Posterior vena cava (tissue), 2 donors: ENCODE data around the gene PRKCZ. TPM values are rescaled to one million over a fixed set of nuclear protein-coding genes. Genes with fewer than 3 reads are reported as not detected.
"Not testable (repeated sequence)": the region's sequence is repeated elsewhere in the genome, so short reads cannot be mapped to it uniquely, and the experiment has no call there.

ENCODE experiments used
- DNase-seq: peaks from one replicate; pipeline ENCODE4 v3.0.0-alpha.2; 2020; ENCODE audit warnings: low spot score
- intact Hi-C, 2 donors: fragments of 100-400 bp; cut with DNase I; formaldehyde crosslinking; loops; one replicate each; pipeline versions ENCODE4 v1.14.1 to v1.14.2; 2022 to 2023
- total RNA-seq, 2 donors: library from RNA; stranded (reverse); fragmentation: NEBNext Ultra II Directional; extraction: Animal tissue kit (Norgen Biotek cat#: 25700); gene quantifications; one replicate each; pipeline ENCODE4 v1.2.1, GENCODE V29; 2021
- donor health status: DM: yes; HTN: yes; CAD: no.
- donor health status: DM: yes; HTN: yes; CAD: no.

PRKCZ gene
- total RNA-seq, 2 donors from 2014 or later, result 3.0 to 3.6 TPM

GRCh38 chr1:2106659-2107405 is 56.6 kb downstream of the PRKCZ start:
- intact Hi-C loops, result no loop called here
- DNase-seq, result no peak

- intact Hi-C loops, result no loop called here
- no peak for DNase-seq
Measured at GRCh38 chr1:2107586-2108212, 57.5 kb downstream of the PRKCZ start.

GRCh38 chr1:2108213-2108876 is 58.1 kb downstream of the PRKCZ start:
- no peak for DNase-seq
- intact Hi-C loops, result no loop called here

GRCh38 chr1:2108877-2109580 is 58.8 kb downstream of the PRKCZ start:
- no peak for DNase-seq
- intact Hi-C loops, result no loop called here

- no peak for DNase-seq
- intact Hi-C loops, result no loop called here
Measured at GRCh38 chr1:2109581-2110021, 59.4 kb downstream of the PRKCZ start.

- DNase-seq, result no peak
- intact Hi-C loops, result no loop called here
Measured at GRCh38 chr1:2110191-2110737, 60.1 kb downstream of the PRKCZ start.

GRCh38 chr1:2110738-2111673 is 60.8 kb downstream of the PRKCZ start:
- intact Hi-C loops, result no loop called here
- no peak for DNase-seq

- DNase-seq, result no peak
Measured at GRCh38 chr1:2111674-2112035, 61.4 kb downstream of the PRKCZ start.

GRCh38 chr1:2112280-2112701 is 62.1 kb downstream of the PRKCZ start:
- intact Hi-C loops, result no loop called here
- no peak for DNase-seq

More at GRCh38 chr1:2111674-2112035, 61.4 kb downstream of the PRKCZ start:
- intact Hi-C loops, result no loop called here

GRCh38 chr1:2113620-2114135 is 63.5 kb downstream of the PRKCZ start:
- DNase-seq, result no peak

GRCh38 chr1:2114635-2115007 is 64.4 kb downstream of the PRKCZ start:
- DNase-seq, intact Hi-C loops: not testable (repeated sequence)

More at GRCh38 chr1:2113620-2114135, 63.5 kb downstream of the PRKCZ start:
- intact Hi-C loops, result no loop called here

GRCh38 chr1:2115008-2115641 is 64.9 kb downstream of the PRKCZ start:
- DNase-seq, result no peak
- intact Hi-C loops, result no loop called here

GRCh38 chr1:2115702-2116341 is 65.6 kb downstream of the PRKCZ start:
- DNase-seq, result no peak

GRCh38 chr1:2119886-2120285 is 69.7 kb downstream of the PRKCZ start:
- DNase-seq, result no peak
- intact Hi-C loops, result no loop called here

More at GRCh38 chr1:2115702-2116341, 65.6 kb downstream of the PRKCZ start:
- intact Hi-C loops, result no loop called here

- no peak for DNase-seq
- intact Hi-C loops, result no loop called here
Measured at GRCh38 chr1:2121101-2121691, 71.0 kb downstream of the PRKCZ start.

- intact Hi-C loops, DNase-seq: not testable (repeated sequence)
Measured at GRCh38 chr1:2121794-2122193, 71.6 kb downstream of the PRKCZ start.
